Natural killer cell (primary cell): ENCODE data around the gene CYFIP2. TPM values are rescaled to one million over a fixed set of nuclear protein-coding genes. Genes with fewer than 3 reads are reported as not detected.

ENCODE experiments used
- ATAC-seq, 3 donors: fragments of 150-1000 bp in 2 of 3; fragments of 200-7000 bp in 1 of 3; cut with Tn5 transposase; 1 replicate in 1 of 3; 2 replicates in 2 of 3; pipeline ENCODE4 v1.10.0; 2021; ENCODE audit warnings: mild to moderate bottlenecking in 2 of 3, moderate library complexity in 2 of 3
- DNase-seq, 2 donors: peaks; one replicate each; pipeline versions ENCODE4 v3.0.0 to v3.0.0-alpha.2; 2013 to 2021; ENCODE audit warnings: mixed read lengths in 1 of 2
- H3K27ac ChIP-seq: one replicate; pipeline ENCODE4 v1.5.1; 2013; ENCODE audit warnings: mild to moderate bottlenecking, low read length
- H3K27me3 ChIP-seq: one replicate; pipeline ENCODE4 v1.6.1; 2013; ENCODE audit warnings: low read length; ENCODE audit not compliant: control insufficient read depth, insufficient read depth
- H3K36me3 ChIP-seq: one replicate; pipeline ENCODE4 v1.6.1; 2013; ENCODE audit warnings: low read length; ENCODE audit not compliant: control insufficient read depth, insufficient read depth
- H3K4me1 ChIP-seq: one replicate; pipeline ENCODE4 v1.6.1; 2013; ENCODE audit warnings: low read length; ENCODE audit not compliant: control insufficient read depth, insufficient read depth
- H3K4me3 ChIP-seq: one replicate; pipeline ENCODE4 v1.5.1; 2013; ENCODE audit warnings: low read length
- H3K9me3 ChIP-seq: one replicate; pipeline ENCODE4 v1.6.1; 2013; ENCODE audit warnings: low read length; ENCODE audit not compliant: control insufficient read depth, insufficient read depth
- H3K27ac Mint-ChIP-seq, 2 donors: one replicate each; pipeline ENCODE4 v1.8.0; 2022; ENCODE audit warnings: mild to moderate bottlenecking in 2 of 2, mixed read lengths in 2 of 2, moderate library complexity in 1 of 2
- H3K27me3 Mint-ChIP-seq, 2 donors: one replicate each; pipeline ENCODE4 v1.8.0; 2022; ENCODE audit warnings: low read depth in 2 of 2, mixed read lengths in 2 of 2
- H3K36me3 Mint-ChIP-seq: one replicate; pipeline ENCODE4 v1.8.0; 2022; ENCODE audit warnings: mixed read lengths
- H3K4me1 Mint-ChIP-seq, 2 donors: one replicate each; pipeline ENCODE4 v1.8.0; 2022; ENCODE audit warnings: mixed read lengths in 2 of 2
- H3K4me3 Mint-ChIP-seq: one replicate; pipeline ENCODE4 v1.8.0; 2022; ENCODE audit warnings: mild to moderate bottlenecking, moderate library complexity, mixed read lengths
- H3K9me3 Mint-ChIP-seq, 2 donors: one replicate each; pipeline ENCODE4 v1.8.0; 2022; ENCODE audit warnings: mixed read lengths in 2 of 2
- CTCF ChIP-seq: fragments of 200-600 bp; IDR thresholded peaks from one replicate; pipeline ENCODE4 v1.8.0; 2022; ENCODE audit warnings: antibody characterized with exemption
- WGBS: methylation state at CpG from one replicate; pipeline ENCODE4 v1.1.7; 2013; ENCODE audit warnings: missing lambda C conversion rate; ENCODE audit not compliant: insufficient coverage; 5-methylcytosine and 5-hydroxymethylcytosine counted together
- intact Hi-C: fragments of 100-400 bp; cut with micrococcal nuclease; formaldehyde crosslinking; loops from one replicate; pipeline ENCODE4 v1.14.2; 2022
- total RNA-seq, 4 donors: library from RNA; stranded (reverse); fragments of 120-200 nt in 1 of 4; gene quantifications; one replicate each; pipeline versions ENCODE4 v1.2.3 to v1.2.4, GENCODE V29; 2013 to 2022

The CYFIP2 gene
- total RNA-seq, 3 donors from 2014 or later (not counting 1 experiment from before 2014, with no cell fraction given), result 464 to 542 (median 532) TPM

DNA sequence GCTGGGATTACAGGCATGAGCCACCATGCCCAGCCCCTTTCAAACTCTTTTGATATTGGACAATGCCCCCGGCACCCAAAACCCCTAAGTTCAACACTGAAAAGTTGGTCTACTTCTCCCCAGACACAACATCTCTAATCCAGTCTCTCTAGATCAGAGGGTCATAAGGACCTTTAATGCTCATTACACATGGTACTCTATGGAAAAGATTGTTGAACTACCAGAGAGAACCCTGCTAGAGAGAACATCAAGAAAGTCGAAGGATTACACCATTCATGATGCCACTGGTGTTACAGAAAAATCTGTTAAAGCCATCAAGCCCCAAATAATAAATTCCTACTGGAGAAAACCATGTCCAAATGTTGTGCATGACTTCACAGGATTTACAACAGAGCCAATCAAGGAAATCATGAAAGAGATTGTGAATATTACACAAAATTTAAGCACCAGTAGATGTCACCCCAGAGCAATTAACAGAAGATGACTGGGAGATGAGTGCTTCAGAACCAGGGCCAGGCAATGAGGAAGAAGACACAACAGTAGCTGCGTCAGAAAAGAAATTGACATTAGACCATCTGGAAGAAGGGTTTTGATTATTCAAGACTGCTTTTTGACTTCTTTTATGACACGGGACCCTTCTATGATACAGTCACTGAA, 165.7 kb downstream of the CYFIP2 start:
- DNase-seq (peak in 1 of 2 donors; percentile 73), ATAC-seq (peak; percentile 80 to 83 (median 82))
- H3K4me1 ChIP-seq, result no peaks in the 10 kb centered on the region
- H3K27ac ChIP-seq, result no peak overlapping the region
- Mint-ChIP-seq H3K4me3 (no peak overlapping the region), H3K4me1 (no peaks in the 10 kb centered on the region), H3K9me3 (no peaks in the 10 kb centered on the region), H3K27ac (no peak overlapping the region), H3K36me3 (no peaks in the 10 kb centered on the region), H3K27me3 (peaks cover 18 to 53% of the 10 kb centered on the region in 2 donors)
- no peak overlapping the region for H3K4me3 ChIP-seq
- peak; percentile 56 for TF ChIP-seq CTCF
- no peaks in the 10 kb centered on the region for H3K27me3 ChIP-seq
- no peaks in the 10 kb centered on the region for H3K36me3 ChIP-seq
- intact Hi-C loops, result loop anchor here (1.0 to 10.0 kb wide), 2 partner anchors 283 to 312 kb away; partner anchors contain the start of gene LSM11
- WGBS, result 59% methylated on average over 4 of the region's 4 CpGs
- no peaks in the 10 kb centered on the region for H3K9me3 ChIP-seq

DNA sequence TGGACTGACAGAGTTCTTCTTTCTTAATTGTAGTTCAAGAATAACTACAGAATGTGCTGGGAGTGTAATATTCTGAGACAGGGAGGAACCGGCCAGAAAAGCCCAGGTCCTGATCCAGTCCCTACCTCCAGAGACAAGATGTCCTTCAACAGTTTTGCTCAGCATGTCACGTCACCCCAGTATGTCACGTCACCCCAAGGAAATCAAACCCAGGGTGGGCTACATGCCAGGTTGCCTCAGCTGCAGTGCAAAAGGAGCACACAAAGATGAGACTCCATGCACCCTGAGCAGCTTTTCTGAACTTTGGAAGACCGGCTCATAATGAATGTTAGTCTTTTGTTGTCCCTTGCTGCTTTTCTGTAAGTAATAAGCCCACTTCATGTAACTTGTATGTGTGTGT, 168.2 kb downstream of the CYFIP2 start:
- H3K4me3 ChIP-seq, result no peak overlapping the region
- no peaks in the 10 kb centered on the region for H3K9me3 ChIP-seq
- no peaks in the 10 kb centered on the region for H3K27me3 ChIP-seq
- TF ChIP-seq CTCF, result no peak
- Mint-ChIP-seq H3K4me1 (no peaks in the 10 kb centered on the region), H3K36me3 (no peaks in the 10 kb centered on the region), H3K27me3 (peaks cover 9 to 34% of the 10 kb centered on the region in 2 donors), H3K9me3 (no peaks in the 10 kb centered on the region), H3K27ac (no peak overlapping the region), H3K4me3 (no peak overlapping the region)
- ATAC-seq (no peak), DNase-seq (no peak)
- intact Hi-C loops, result loop anchor here (10.0 kb wide), 1 partner anchor 281 kb away; no protein-coding TSS in a partner anchor
- no peaks in the 10 kb centered on the region for H3K36me3 ChIP-seq
- 92% methylated on average over 4 of the region's 4 CpGs for WGBS
- H3K27ac ChIP-seq, result no peak overlapping the region
- H3K4me1 ChIP-seq, result no peaks in the 10 kb centered on the region

GRCh38 chr5:157443041-157443549, 177.2 kb downstream of the CYFIP2 start:
- H3K27me3 Mint-ChIP-seq, result peaks cover 11% of the 10 kb centered on the region in 2 donors
- no peaks in the 10 kb centered on the region for H3K9me3 Mint-ChIP-seq
- Histone ChIP-seq H3K4me1 (no peaks in the 10 kb centered on the region), H3K4me3 (no peak overlapping the region), H3K27me3 (no peaks in the 10 kb centered on the region), H3K9me3 (no peaks in the 10 kb centered on the region), H3K27ac (no peak overlapping the region), H3K36me3 (no peaks in the 10 kb centered on the region)
- H3K4me3 Mint-ChIP-seq, result no peak overlapping the region
- no peaks in the 10 kb centered on the region for H3K36me3 Mint-ChIP-seq
- no peak for DNase-seq
- ATAC-seq, result no peak
- no peaks in the 10 kb centered on the region for H3K4me1 Mint-ChIP-seq
- no peak for TF ChIP-seq CTCF
- intact Hi-C loops, result no loop called here
- 90% methylated on average over 6 of the region's 7 CpGs for WGBS
- H3K27ac Mint-ChIP-seq, result no peak overlapping the region
